Measurements from ENCODE around the gene POM121C. TPM values are rescaled to one million over a fixed set of nuclear protein-coding genes. Genes with fewer than 3 reads are reported as not detected.
A peak's percentile ranks its signal among the peaks of the same experiment; 100 is the strongest.
"Not testable (repeated sequence)": the region's sequence is repeated elsewhere in the genome, so short reads cannot be mapped to it uniquely, and the experiment has no call there.

The POM121C gene
- polyA plus RNA-seq, 3 donors from 2014 or later = 3.8 to 38.0 (median 5.1) TPM

- not testable (repeated sequence) for DNase-seq; H3K9me3 Mint-ChIP-seq; H3K4me3 Mint-ChIP-seq; H3K27me3 Mint-ChIP-seq (ENCODE audit: low read depth in 3 of 3); H3K36me3 Mint-ChIP-seq; H3K4me1 Mint-ChIP-seq
- peak overlapping the region in 5 of 6 donors; percentile 19 to 80 (median 78) for H3K27ac Mint-ChIP-seq
These were observed 25.6 kb downstream of the POM121C start for GRCh38 chr7:75460541-75460940.

DNA sequence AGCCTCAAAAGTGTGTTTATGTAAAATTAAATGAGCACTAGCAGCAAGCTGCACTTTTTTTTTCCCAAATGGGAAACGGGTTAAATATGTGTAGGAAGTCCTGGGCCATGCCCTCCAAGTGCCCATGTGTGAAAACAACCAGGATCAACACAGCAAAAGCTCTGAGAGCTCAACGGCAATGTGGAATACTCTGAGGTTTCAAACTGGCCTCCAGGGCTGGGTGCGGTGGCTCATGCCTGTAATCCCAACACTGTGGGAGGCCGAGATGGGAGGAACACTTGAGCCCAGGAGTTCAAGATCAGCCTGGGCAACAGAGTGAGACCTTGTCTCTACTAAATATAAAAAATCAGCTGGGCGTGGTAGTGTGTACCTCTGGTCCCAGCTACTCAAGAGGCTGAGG, 28.1 kb downstream of the POM121C start:
- not testable (repeated sequence) for H3K9me3 Mint-ChIP-seq; H3K27ac Mint-ChIP-seq; H3K4me1 Mint-ChIP-seq; DNase-seq; H3K36me3 Mint-ChIP-seq; H3K4me3 Mint-ChIP-seq; H3K27me3 Mint-ChIP-seq (ENCODE audit: low read depth in 3 of 3)

GRCh38 chr7:75456403-75456802, 29.7 kb downstream of the POM121C start:
- H3K27me3 Mint-ChIP-seq (ENCODE audit: low read depth in 3 of 3); H3K27ac Mint-ChIP-seq; H3K36me3 Mint-ChIP-seq; H3K9me3 Mint-ChIP-seq; H3K4me3 Mint-ChIP-seq; DNase-seq; H3K4me1 Mint-ChIP-seq: not testable (repeated sequence)

GRCh38 chr7:75452494-75452955, 33.6 kb downstream of the POM121C start:
- H3K4me3 Mint-ChIP-seq; H3K27me3 Mint-ChIP-seq (ENCODE audit: low read depth in 3 of 3); H3K27ac Mint-ChIP-seq; H3K36me3 Mint-ChIP-seq; H3K9me3 Mint-ChIP-seq; H3K4me1 Mint-ChIP-seq: not testable (repeated sequence)
- DNase-seq = peak in 1 of 3 donors; percentile 14

DNA sequence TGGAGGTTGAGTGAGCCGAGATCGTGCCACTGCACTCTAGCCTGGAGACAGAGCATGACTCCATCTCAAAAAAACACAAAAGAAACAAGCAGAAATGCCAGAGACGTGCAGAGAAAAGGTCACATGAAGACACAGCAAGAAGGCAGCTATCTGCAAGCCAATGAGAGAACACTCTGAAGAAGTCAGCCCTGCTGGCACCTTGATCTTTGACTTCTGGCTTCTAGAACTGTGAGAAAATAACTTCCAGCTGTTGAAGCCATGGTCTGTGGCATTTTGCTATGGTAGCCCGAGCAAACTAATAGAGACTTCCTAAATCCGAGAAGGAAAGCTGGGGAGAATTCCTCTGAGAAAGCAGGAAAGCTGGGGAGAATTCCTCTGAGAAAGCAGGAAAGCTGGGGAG, 36.2 kb downstream of the POM121C start:
- DNase-seq; H3K27ac Mint-ChIP-seq; H3K4me1 Mint-ChIP-seq; H3K9me3 Mint-ChIP-seq; H3K4me3 Mint-ChIP-seq; H3K27me3 Mint-ChIP-seq (ENCODE audit: low read depth in 3 of 3); H3K36me3 Mint-ChIP-seq: not testable (repeated sequence)

GRCh38 chr7:75442465-75443111, 43.5 kb downstream of the POM121C start:
- peak overlapping the region; percentile 89 to 99 (median 97) for H3K27ac Mint-ChIP-seq
- not testable (repeated sequence) for H3K27me3 Mint-ChIP-seq (ENCODE audit: low read depth in 3 of 3); H3K9me3 Mint-ChIP-seq
- peak overlapping the region; percentile 90 to 98 (median 92) for H3K4me3 Mint-ChIP-seq
- H3K36me3 Mint-ChIP-seq = peaks cover 6 to 26% (median 14%) of the 10 kb centered on the region in 3 donors
- DNase-seq = peak; percentile 59 to 69 (median 63)
- peaks cover 5 to 18% of the 10 kb centered on the region in 2 donors for H3K4me1 Mint-ChIP-seq

DNA sequence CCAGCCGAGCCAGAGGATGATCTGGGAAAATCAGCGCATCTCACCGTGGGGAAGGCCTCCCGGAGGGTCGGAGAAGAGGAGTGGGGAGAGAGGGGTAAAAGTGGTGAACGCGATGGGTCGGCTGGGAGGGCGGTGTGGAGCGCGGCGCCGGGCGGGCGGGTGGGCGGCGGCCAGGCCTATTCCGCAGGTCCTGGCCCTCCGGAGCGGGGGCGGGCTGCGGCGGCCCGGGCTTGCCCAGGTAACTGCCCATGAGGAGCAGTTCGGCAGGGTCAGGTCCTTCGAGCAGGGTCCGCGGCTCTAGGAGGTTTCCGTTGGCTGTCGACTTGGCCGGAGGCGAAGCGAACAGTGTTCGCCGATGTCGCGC, 44.0 kb downstream of the POM121C start:
- Mint-ChIP-seq H3K4me1 (peaks cover 5 to 23% of the 10 kb centered on the region in 2 donors), H3K36me3 (peaks cover 6 to 32% (median 14%) of the 10 kb centered on the region in 3 donors), H3K27ac (peak overlapping the region; percentile 75 to 93 (median 90)), H3K4me3 (peak overlapping the region; percentile 82 to 89 (median 85))
- not testable (repeated sequence) for H3K27me3 Mint-ChIP-seq (ENCODE audit: low read depth in 3 of 3); DNase-seq; H3K9me3 Mint-ChIP-seq

DNA sequence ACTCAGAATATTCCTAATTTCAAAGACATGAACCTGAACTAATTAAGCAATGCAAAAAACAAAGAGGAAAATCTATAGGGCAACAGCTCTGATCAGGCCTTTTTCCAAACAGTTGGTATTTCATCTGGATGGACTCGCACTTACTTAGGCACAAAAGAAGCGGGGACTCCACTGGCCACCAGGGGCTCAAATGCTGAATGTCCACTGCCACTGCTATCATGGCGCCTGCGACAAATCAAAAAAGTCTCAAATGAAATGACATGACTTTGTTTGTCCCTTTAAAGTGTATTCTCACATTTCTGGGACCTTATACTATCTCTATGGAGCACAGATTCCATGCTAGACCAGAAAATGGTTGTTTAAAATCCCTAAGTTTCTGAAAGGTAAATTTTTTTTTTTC, 47.1 kb downstream of the POM121C start:
- peaks cover 10 to 47% (median 21%) of the 10 kb centered on the region in 3 donors for H3K36me3 Mint-ChIP-seq
- peak overlapping the region in 1 of 6 donors; percentile 70 for H3K27ac Mint-ChIP-seq

DNA sequence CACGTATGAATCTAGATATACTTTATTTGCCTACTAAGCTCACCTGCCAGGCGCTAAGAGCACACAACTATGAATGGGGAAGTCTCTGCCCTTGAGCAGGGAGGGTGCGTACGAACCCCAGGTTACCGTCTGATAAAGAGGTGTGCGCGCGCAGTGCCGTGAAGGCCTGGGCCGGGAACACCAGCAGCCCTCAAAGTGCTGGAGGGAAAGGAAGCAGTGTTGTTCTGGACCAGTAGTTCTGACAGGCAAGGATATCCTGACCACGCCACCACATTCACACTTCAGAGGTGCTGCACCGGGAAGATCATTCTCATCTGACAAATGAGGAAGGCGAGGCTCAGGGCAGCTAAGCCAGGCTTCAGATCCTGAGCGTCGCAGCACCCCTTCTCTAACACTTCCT, 62.6 kb downstream of the POM121C start:
- DNase-seq; H3K9me3 Mint-ChIP-seq; H3K27me3 Mint-ChIP-seq (ENCODE audit: low read depth in 3 of 3): not testable (repeated sequence)
- H3K27ac Mint-ChIP-seq = peak overlapping the region in 5 of 6 donors; percentile 45 to 77 (median 61)
- peaks cover 4 to 12% (median 8%) of the 10 kb centered on the region in 3 donors for H3K36me3 Mint-ChIP-seq
- H3K4me1 Mint-ChIP-seq = peaks cover 23 to 24% of the 10 kb centered on the region in 2 donors
- peak overlapping the region in 1 of 5 donors; percentile 33 for H3K4me3 Mint-ChIP-seq

More for the DNA sequence above, 47.1 kb downstream of the POM121C start:
- not testable (repeated sequence) for H3K27me3 Mint-ChIP-seq (ENCODE audit: low read depth in 3 of 3); DNase-seq; H3K9me3 Mint-ChIP-seq; H3K4me3 Mint-ChIP-seq
- peaks cover 5 to 34% of the 10 kb centered on the region in 2 donors for H3K4me1 Mint-ChIP-seq

GRCh38 chr7:75421798-75422710, 64.0 kb downstream of the POM121C start:
- Mint-ChIP-seq H3K4me3 (peak overlapping the region in 1 of 5 donors; percentile 49), H3K4me1 (peaks cover 10 to 14% of the 10 kb centered on the region in 2 donors), H3K27ac (peak overlapping the region in 2 of 6 donors; percentile 6 to 34)
- peak; percentile 60 to 68 (median 66) for DNase-seq
- H3K36me3 Mint-ChIP-seq; H3K9me3 Mint-ChIP-seq; H3K27me3 Mint-ChIP-seq (ENCODE audit: low read depth in 3 of 3): not testable (repeated sequence)

DNA sequence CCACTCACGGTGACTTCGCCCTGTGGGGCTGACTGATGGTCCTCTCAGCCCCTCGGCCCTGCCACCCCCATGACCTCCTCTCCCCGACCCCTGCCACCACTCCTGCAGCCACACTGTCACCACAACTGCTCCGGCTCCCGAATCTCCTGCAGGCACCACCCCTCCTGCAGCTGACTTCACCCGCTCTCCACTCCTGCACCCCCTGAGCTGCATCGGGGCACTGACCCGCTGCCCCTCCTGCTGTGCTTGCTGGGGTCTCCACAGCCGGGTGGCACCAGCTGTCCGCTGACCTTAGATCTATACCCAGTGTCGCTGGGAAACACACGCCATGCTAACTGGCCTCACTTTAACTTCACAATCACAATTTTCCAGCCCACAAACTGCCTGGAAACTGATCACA, 65.9 kb downstream of the POM121C start:
- not testable (repeated sequence) for H3K27me3 Mint-ChIP-seq (ENCODE audit: low read depth in 3 of 3); H3K9me3 Mint-ChIP-seq; H3K36me3 Mint-ChIP-seq; DNase-seq; H3K4me3 Mint-ChIP-seq
- Mint-ChIP-seq H3K27ac (peak overlapping the region; percentile 39 to 80 (median 68)), H3K4me1 (peaks cover 10 to 14% of the 10 kb centered on the region in 2 donors)

- H3K36me3 Mint-ChIP-seq, DNase-seq: not testable (repeated sequence)
- H3K27ac Mint-ChIP-seq = peak overlapping the region in 2 of 6 donors; percentile 39 to 69
These were observed 66.4 kb downstream of the POM121C start for GRCh38 chr7:75419693-75420092.

GRCh38 chr7:75419210-75419609, 66.9 kb downstream of the POM121C start:
- not testable (repeated sequence) for H3K36me3 Mint-ChIP-seq; H3K9me3 Mint-ChIP-seq; H3K27me3 Mint-ChIP-seq (ENCODE audit: low read depth in 3 of 3); H3K4me3 Mint-ChIP-seq; DNase-seq
- Mint-ChIP-seq H3K4me1 (peaks cover 10 to 12% of the 10 kb centered on the region in 2 donors), H3K27ac (peak overlapping the region in 1 of 6 donors; percentile 67)

More at GRCh38 chr7:75419693-75420092, 66.4 kb downstream of the POM121C start:
- H3K4me1 Mint-ChIP-seq = peaks cover 10 to 14% of the 10 kb centered on the region in 2 donors
- H3K4me3 Mint-ChIP-seq; H3K9me3 Mint-ChIP-seq; H3K27me3 Mint-ChIP-seq (ENCODE audit: low read depth in 3 of 3): not testable (repeated sequence)

GRCh38 chr7:75418292-75418858, 67.7 kb downstream of the POM121C start:
- not testable (repeated sequence) for H3K4me3 Mint-ChIP-seq; H3K27ac Mint-ChIP-seq; H3K27me3 Mint-ChIP-seq (ENCODE audit: low read depth in 3 of 3); H3K36me3 Mint-ChIP-seq; H3K9me3 Mint-ChIP-seq; DNase-seq
- peaks cover 8 to 10% of the 10 kb centered on the region in 2 donors for H3K4me1 Mint-ChIP-seq

Data from immature natural killer cell (primary cell).